ENCODE data around the gene MYO18B. TPM values are rescaled to one million over a fixed set of nuclear protein-coding genes. Genes with fewer than 3 reads are reported as not detected.
A peak's percentile ranks its signal among the peaks of the same experiment; 100 is the strongest.
"Not testable (repeated sequence)": the region's sequence is repeated elsewhere in the genome, so short reads cannot be mapped to it uniquely, and the experiment has no call there.

MYO18B gene
- total RNA-seq, 6 experiments from 2014 or later, result 0.04 to 0.56 (median 0.07) TPM; not detected in 1

DNA sequence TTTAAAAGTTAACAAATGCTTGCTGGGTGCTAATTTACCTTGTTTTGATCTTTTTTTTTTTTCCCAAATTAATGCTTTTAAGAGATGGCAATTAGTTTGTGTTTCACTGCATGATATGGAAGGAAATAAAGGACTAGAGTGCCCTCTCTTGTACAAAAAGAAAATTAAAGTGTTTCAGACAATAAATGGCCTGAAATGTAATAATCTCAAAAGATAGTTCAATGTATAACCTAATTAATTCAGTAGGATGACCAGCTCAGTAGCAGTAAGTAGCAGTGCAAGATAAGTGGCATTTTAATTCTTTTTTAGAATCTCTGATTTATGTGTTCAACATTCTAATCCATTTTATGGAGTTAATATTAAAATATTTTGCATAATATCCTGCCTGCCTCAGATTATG, 39.9 kb upstream of the MYO18B start:
- no peaks in the 10 kb centered on the region for H3K27me3 ChIP-seq
- intact Hi-C loops (cut with DNase I), result loop anchor here in 1 of 2 donors (10.0 kb wide), 1 partner anchor 237 kb away; no protein-coding TSS in a partner anchor
- TF ChIP-seq, protein P1, sequence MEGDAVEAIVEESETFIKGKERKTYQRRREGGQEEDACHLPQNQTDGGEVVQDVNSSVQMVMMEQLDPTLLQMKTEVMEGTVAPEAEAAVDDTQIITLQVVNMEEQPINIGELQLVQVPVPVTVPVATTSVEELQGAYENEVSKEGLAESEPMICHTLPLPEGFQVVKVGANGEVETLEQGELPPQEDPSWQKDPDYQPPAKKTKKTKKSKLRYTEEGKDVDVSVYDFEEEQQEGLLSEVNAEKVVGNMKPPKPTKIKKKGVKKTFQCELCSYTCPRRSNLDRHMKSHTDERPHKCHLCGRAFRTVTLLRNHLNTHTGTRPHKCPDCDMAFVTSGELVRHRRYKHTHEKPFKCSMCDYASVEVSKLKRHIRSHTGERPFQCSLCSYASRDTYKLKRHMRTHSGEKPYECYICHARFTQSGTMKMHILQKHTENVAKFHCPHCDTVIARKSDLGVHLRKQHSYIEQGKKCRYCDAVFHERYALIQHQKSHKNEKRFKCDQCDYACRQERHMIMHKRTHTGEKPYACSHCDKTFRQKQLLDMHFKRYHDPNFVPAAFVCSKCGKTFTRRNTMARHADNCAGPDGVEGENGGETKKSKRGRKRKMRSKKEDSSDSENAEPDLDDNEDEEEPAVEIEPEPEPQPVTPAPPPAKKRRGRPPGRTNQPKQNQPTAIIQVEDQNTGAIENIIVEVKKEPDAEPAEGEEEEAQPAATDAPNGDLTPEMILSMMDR (IDR thresholded peaks at IDR 0.05), result peak; percentile 30 to 60 (median 51)
- TF ChIP-seq POLR2A (IDR thresholded peaks at IDR 0.05), result no peak
- H3K36me3 ChIP-seq, result no peaks in the 10 kb centered on the region
- DNase-seq (no peak), ATAC-seq (peak; percentile 31 to 52 (median 40))
- H3K4me1 ChIP-seq, result no peaks in the 10 kb centered on the region
- no peak overlapping the region for H3K27ac ChIP-seq
- no peaks in the 10 kb centered on the region for H3K9me3 ChIP-seq
- no peak overlapping the region for H3K4me3 ChIP-seq

DNA sequence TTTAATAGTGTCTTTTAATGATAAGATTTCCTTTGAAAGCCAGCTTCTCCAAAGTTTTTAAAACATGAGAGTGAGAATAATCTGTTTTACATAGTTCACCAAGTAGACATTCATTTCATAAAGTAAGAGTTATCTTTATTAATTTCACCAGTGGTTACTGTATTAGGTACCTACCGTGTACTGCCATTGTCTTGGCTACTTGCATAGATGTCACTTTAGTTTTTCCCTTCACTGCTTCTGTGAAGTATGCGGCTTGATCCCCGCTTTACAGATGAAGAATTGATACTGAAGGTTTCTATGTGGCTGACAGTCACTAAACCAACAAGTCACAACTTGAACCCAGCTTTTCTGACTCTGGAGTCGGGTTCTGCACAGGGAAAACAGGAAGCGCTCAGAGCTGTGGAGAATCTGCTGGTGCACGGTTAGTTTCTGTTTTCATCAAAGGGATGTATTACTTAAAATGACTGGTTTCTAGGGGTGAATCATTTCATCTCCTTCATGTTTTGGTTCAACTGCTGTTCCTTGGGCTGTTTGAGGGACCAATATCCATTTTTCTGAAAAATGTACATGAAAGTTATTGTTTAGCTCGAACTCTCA, 39.3 kb upstream of the MYO18B start:
- Histone ChIP-seq H3K27ac (no peak overlapping the region), H3K36me3 (no peaks in the 10 kb centered on the region), H3K4me3 (no peak overlapping the region), H3K9me3 (no peaks in the 10 kb centered on the region), H3K27me3 (no peaks in the 10 kb centered on the region), H3K4me1 (no peaks in the 10 kb centered on the region)
- no peak for DNase-seq
- TF ChIP-seq POLR2A (IDR thresholded peaks at IDR 0.05), result no peak
- TF ChIP-seq, protein P1 (IDR thresholded peaks at IDR 0.05), result no peak
- ATAC-seq, result no peak
- intact Hi-C loops (cut with DNase I), result loop anchor here in 1 of 2 donors (10.0 kb wide), 1 partner anchor 238 kb away; no protein-coding TSS in a partner anchor
- whole genome bisulfite sequencing (ENCODE audit: insufficient coverage, low coverage, low lambda C conversion rate, missing lambda C conversion rate), result 64% methylated on average over 7 of the region's 7 CpGs

DNA sequence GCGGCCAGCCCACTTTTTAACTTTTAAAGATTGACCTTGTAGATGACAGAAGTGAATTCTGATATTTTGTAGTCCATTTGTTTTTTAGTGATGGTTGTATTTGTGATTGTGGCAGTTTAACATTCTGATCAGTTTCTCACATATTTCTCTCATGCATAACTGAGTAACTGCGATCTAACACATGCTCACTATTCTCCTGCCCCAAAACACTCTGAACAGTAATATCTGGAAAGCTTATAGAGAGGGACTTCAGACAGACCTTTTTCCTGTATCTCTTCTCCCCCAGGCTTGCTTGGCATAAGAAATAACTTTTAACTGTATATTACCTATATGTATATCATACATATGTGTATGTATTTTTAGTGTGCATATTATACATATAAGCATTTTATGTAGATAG, 37.3 kb upstream of the MYO18B start:
- no peaks in the 10 kb centered on the region for H3K36me3 ChIP-seq
- no peaks in the 10 kb centered on the region for H3K27me3 ChIP-seq
- intact Hi-C loops (cut with DNase I), result loop anchor here in 1 of 2 donors (10.0 kb wide), 1 partner anchor 240 kb away; no protein-coding TSS in a partner anchor
- 100% methylated on average over 2 of the region's 2 CpGs for WGBS (ENCODE audit: insufficient coverage, low coverage, low lambda C conversion rate, missing lambda C conversion rate)
- no peaks in the 10 kb centered on the region for H3K4me1 ChIP-seq
- H3K9me3 ChIP-seq, result no peaks in the 10 kb centered on the region
- DNase-seq (no peak), ATAC-seq (no peak)
- no peak overlapping the region for H3K4me3 ChIP-seq
- H3K27ac ChIP-seq, result no peak overlapping the region
- TF ChIP-seq POLR2A (IDR thresholded peaks at IDR 0.05), result no peak
- TF ChIP-seq, protein P1 (IDR thresholded peaks at IDR 0.05), result no peak

DNA sequence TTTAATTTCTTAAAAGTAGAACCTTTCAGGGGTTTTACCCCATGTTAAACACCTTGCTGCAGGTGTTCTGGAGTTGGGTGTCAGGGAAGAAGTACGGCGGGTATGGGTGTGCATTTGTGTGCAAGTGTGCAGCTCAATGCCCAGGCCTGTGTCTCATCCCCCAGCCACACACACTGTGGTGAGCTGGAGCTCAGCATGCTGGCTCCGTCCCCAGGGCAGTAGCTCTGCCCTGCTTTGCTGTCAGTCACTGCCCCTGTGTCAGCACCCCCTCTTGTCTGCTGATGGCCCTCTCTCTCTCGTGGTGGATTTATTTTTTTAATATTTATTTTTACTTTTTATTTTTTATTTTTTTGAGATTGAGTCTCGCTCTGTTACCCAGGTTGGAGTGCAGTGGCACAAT, 35.8 kb upstream of the MYO18B start:
- Histone ChIP-seq H3K27me3 (no peaks in the 10 kb centered on the region), H3K36me3 (no peaks in the 10 kb centered on the region), H3K4me3 (no peak overlapping the region), H3K4me1 (no peaks in the 10 kb centered on the region), H3K27ac (no peak overlapping the region), H3K9me3 (no peaks in the 10 kb centered on the region)
- no peak for DNase-seq
- intact Hi-C loops (cut with DNase I), result loop anchor here in 1 of 2 donors (10.0 kb wide), 1 partner anchor 241 kb away; no protein-coding TSS in a partner anchor
- TF ChIP-seq, protein P1 (IDR thresholded peaks at IDR 0.05), result no peak
- no peak for TF ChIP-seq POLR2A (IDR thresholded peaks at IDR 0.05)
- 71% methylated on average over 3 of the region's 5 CpGs for WGBS (ENCODE audit: insufficient coverage, low coverage, low lambda C conversion rate, missing lambda C conversion rate)
- ATAC-seq, result no peak

DNA sequence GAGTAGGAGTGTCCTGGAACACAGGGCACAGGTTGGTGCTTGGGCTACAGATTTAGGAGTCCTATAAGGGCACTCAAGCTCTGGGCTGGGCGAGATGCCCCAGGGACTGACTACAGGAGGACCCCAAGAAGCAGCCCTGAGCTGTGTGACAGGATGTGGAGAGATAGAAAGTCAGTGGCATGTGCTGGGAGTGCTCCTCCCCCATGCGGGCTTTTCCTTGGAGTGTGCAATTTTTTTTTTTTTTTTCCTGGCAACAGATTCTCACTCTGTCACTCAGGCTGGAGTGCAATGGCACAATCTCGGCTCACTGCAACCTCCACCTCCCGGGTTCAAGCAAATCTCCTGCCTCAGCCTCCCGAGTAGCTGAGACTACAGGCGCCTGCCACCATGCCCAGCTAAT, 33.6 kb upstream of the MYO18B start:
- not testable (repeated sequence) for H3K27ac ChIP-seq, ATAC-seq, DNase-seq, H3K27me3 ChIP-seq, H3K36me3 ChIP-seq, H3K4me1 ChIP-seq, H3K4me3 ChIP-seq, H3K9me3 ChIP-seq
- 100% methylated on average over 1 of the region's 6 CpGs for WGBS (ENCODE audit: insufficient coverage, low coverage, low lambda C conversion rate, missing lambda C conversion rate)
- intact Hi-C loops (cut with DNase I), result loop anchor here in 1 of 2 donors (10.0 kb wide), 1 partner anchor 244 kb away; no protein-coding TSS in a partner anchor

All from right lobe of liver (tissue), 6 donors.